HG03045 (cell line): ENCODE data around the gene PYGB.
"Not testable (repeated sequence)": the region's sequence is repeated elsewhere in the genome, so short reads cannot be mapped to it uniquely, and the experiment has no call there.

Experiments used
- ATAC-seq: cut with Tn5 transposase; IDR thresholded peaks from one replicate; pipeline ENCODE4 v1.9.1; 2021; ENCODE audit warnings: mild to moderate bottlenecking, moderate library complexity; ENCODE audit not compliant: unreplicated experiment

The PYGB gene

DNA sequence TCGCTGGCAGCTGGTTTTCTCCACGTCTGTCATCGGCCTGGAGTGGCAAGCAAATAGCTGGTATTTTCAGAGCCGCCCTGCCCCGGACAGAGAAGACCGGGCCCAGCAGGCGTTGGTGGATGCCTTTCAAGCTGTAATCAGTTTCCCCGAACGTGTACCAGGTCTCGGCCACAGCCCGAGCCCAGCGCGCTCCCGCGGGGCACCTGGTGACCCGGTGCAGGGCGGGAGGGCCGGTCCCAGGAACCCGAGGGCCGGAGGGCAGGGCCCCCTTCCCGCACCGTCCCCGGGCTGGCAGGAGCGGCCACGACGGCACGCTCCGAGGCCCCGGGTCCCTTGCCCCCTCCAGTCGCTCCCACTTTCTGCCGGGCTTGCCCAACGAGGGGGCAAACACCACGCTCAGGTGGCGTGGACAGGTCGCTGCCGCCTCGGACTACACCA, 348 bp upstream of the PYGB start:
- ATAC-seq, result peak; percentile 33

DNA sequence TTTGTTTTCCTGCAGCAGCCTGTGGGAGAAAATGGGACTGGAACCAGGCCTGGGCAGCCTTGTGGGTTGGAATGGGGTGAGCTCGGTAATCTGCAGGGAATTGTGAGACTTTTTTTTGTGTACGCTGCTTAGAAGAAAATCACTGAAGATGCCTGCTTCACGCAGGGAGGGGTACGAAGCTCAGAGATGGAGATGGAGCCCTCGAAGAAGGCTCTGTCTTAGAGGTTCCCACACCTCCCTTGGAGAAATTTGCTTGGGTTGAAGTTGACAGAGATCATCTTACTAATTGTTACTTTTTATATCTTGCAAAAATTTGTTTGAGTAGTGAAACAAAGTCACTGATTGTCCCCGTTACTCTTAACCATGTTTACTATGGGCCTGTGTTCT, 894 bp downstream of the PYGB start:
- ATAC-seq, result no peak

DNA sequence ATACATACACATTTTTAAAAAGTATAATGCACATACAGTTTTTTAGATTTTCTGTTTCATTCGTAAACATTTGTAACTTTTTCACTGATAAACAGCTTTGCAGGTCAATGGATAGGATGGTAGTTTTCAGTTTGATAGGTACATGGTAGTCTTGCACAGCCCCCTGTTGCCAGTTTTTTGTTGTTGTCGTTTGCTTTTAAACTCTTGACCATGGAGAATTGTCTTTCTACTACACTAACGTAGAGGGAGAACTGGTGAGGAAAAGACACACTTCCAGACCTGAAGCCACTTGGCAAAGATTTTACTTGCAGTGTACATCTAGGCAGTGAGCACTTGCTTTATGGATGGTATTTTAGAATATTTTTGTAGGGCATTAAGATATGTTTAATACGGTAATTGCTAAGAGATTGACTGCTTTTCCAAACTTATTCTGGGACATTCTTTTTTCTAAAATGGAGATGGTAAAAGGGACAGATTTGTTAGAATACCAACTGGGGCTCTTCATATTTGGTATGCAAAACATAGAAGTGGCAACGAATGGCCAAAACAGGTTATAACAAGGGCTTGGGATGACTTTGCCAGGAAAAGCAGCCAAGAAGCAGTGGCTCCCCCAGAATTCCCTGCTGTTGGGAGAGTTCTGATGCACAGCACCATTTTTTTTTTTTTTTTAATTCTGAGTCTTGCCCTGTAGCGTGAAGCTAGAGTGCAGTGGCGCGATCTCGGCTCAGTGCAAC, 1.5 kb downstream of the PYGB start:
- ATAC-seq, result no peak

DNA sequence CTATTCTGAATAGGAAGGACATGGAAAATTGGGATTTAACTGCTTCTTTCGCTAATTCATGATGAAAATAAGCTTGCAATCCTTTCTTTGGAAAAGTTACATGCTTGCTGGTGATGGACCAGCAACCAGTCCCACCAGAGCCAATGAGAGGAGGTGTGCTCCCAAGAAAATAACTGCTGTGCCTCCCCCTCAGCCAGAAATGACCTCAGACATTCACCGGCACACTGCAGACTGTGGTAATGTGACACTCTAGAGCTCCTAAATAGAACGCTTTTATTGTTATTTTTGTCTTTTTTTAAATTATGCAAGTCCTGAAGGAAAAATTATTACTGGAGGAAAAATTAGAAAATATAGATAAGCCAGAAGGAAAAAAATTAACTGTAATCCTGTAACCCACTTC, 2.6 kb downstream of the PYGB start:
- ATAC-seq, result no peak

DNA sequence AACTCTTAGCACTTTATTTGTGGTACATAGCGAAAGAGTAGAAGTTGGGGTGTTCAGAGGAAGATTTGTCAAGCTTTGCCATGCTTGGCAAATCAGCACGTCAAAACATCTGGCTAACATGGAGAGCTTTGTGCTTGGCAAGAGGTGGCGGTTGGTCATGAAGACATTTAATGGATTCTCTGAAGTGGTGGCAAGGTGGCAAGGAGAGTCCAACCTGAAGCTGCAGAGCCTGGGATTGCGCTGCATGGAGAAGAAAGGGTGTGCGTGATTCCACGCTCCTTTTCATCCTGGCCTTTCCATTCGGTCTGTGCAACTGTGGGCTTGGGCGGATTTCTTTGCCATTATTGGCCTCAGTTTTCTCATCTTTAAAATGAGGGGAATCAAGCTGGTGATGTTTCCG, 3.1 kb downstream of the PYGB start:
- ATAC-seq, result no peak

DNA sequence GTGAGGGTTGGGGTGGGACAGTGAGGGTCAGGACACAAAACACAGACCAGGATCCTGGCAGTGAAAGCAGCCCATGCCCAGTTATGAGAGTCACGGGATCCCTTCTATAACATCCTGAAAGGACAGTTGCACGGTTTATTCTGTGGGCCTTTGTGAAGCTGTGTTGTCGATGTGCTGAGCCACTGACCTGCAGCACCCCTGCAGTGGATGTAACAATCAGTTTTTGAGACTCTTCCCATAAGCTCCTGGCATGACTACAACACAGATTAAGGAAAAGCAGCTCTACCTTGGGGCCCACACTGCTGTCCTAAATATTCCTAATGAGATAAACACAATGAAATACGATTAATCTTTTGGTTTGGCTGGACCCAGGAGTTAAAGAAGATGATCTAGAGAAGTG, 3.7 kb downstream of the PYGB start:
- ATAC-seq, result no peak

DNA sequence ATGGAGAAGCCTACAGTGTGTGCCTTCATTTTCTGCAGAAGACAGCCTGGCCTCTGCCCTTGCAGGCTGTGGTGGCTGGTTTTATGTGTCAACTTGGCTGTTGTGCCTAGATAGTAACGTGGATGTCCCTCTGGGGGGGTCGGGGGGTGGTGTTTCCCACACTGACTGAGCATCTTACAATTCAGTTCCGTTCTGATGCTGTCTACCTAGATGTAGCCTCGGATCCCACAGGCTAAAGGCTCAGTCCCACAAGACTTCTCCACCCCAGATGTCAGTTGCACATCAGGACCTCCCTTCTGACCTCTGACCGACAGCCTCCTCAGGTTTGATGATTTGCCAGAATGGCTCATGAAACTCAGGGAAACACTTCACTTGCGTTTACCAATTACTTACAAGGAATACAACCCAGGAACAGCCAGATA, 4.4 kb downstream of the PYGB start:
- no peak for ATAC-seq

DNA sequence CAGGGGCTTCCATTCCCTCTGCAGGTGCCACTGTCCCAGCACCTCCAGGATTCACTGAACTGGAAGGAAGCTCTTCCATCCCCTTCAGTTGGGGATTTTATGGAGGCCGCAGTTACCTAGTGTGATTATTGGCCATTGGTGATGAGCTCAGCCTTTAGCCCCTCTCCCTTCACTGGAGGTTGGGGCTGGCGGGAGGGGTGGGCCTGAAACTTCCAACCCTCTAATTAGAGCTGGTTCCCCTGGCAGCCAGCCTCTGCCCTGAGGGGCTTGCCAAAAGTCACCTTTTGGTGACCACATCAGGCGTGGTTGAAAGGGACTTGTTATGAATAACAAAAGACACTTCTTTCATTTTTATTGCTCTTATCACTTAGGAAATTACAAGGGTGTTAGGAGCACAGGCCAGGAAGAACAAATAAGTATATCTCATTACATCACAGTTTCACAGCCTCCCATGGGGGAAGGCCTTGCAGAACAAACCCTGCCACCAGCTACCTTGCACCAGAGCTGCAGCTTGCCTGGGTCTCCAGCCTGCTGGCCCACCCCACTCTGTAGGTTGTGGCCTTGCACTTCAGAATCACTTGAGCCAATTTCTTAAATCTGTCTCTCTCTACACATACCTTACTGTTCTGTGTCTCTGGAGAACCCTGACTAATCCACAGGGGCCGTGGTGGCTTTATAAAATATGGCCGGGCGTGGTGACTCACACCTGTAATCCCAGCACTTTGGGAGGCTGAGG, 5.0 kb downstream of the PYGB start:
- ATAC-seq, result no peak

DNA sequence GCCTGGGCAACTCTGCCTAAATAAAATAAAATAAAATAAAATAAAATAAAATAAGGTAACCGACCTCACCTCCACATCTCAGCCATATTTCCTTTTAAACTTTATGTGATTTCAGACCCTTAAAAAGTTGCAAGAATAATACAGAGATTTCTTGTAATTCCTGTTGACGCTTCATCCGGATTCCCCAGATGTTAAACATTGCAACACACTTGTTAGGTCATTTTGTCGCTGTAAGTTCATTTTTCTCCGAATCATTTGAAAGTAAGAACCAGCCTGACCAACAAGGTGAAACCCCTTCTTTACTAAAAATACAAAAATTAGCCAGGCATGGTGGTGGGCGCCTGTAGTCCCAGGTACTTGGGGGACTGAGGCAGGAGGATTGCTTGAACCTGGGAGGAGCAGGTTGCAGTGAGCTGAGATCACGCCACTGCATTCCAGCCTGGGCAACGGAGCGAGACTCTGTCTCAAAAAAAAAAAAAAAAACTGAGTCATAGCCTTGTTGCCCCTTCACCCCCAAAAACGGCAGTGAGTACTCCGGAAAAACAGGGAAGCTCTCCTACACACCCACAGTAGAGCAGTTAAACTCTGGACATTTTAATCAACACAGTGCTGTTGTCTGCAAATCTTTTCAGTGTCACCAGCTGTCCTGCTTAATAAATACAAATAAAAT, 5.9 kb downstream of the PYGB start:
- no peak for ATAC-seq

DNA sequence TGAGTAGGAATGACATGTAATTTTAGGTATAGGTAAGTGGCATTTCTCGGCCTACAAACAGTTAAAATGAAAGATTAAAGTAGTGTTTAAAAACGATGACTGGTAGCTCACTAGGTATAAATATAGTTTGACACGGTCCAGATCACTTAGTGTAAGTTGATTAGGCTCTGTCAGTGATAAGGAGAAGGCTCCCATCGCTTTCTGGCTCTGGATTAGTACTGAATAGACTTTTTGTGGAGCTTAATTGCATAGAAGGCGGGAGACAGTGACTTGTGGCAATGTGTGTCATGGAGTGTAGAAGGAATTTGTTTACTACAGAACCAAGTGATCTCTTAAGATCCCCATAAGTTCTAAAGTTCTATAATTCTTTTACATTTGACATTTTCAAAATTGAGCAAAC, 6.7 kb downstream of the PYGB start:
- no peak for ATAC-seq

DNA sequence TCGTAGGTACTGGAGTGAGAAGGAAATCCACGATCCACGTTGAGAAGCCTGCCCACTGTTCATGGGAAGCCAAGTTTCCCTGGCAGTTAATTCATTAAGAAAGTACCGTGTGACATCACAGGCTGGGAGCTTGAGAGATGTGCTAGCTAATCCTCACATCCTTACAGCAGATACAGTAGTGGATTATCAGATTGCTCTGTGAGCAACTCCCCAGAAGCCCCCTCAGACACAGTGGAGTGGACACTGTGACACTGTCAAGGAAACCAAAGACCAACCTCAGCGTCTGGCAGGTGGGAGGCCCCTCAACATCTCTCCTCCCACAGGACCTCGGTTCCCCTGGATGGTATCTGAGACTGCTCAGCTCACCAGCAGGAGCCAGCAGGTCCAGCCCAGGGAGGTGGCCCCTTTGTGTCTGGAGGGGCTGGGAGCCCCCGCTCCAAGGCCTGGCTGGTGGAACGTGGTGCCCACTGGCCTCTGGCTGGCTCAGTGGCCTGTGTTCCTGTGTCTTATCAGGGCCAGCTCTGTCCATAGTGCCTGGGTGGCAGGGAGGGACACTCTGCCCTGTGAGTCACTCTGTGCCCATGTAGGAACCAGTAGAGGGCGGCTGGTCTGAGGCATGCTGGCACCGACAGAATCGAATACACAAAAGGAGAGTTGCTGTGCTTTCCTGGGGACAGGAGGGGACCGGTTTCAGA, 7.2 kb downstream of the PYGB start:
- no peak for ATAC-seq

DNA sequence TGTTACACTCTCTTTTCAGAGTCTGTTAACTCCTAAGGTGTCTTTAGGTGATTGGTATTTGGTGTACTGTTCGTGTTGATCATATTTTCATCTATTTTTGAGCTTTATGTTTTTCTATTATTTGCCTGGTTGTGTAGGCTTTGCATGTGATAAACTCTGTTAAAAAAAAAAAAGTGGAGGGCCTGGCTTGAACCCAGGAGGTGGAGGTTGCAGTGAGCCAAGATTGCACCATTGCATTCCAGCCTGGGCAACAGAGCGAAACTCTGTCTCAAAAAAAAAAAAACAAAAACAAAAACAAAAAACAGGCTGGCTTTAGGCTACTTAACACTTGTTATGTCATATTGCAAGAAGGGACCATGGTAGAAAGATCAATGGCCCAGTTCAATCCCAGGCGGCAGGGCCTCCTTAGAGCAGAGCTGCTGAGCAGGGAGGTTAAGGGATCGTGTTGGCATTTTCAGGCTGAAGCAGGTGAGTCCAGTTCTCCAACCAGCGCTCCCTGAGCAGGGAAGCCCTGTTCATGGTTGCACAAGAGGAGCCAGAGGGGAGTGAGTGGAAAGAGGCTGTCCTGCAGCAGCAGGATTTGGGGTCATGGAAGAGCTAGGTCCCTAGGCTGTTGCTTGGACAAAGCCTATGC, 8.5 kb downstream of the PYGB start:
- ATAC-seq, result no peak

DNA sequence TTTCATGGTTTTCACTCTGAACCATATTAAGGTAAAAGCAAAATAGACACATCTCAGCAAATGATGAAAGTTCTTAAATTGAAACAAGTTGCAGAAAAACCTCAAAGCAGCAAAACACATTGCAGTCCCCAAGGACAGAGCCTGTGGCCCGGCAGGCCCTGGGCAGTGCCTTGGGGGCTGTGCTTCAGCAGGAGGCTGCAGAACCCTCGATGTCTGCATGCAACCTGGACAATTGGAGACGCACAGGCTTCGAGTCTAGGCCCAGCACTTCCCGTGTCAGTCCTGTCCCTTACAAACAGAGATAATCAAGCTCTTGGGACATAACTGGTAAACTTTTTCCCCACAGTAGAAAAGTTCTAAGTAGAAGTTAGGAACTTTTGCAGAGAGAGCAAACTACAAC, 9.2 kb downstream of the PYGB start:
- ATAC-seq, result no peak

DNA sequence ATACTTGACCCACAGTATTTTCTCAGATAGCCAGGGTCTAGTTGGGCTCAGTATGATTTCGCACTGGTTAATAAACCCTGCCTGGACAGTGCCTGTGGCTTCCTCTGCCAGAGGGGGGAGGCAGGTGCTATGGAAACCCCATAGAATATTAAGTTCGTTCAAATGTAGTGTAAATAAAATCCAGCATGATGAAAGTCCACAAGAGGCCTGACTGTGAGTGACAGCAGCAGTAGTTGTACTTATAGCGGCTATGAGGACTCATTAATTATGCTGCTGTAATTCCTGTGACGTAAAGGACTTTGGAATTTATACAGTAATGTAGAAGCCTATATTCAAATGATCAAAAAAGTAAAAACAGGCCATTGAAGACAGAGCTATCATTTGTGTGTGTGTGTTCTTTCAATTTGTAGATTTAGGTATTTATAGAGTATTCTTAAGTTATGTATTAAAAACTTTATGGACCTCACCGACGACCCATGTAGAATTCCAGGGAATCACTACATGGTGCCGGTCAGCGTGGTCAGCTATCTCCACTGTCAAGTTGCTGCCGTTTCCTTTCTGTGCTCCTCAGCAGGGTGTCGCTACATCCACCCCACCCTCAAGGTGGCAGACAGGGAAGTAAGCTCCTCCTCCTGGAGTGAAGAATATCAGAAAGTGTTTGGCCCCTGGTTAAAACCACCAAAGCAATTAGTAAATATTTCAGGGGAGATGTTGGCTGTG, 10.0 kb downstream of the PYGB start:
- ATAC-seq, result no peak

DNA sequence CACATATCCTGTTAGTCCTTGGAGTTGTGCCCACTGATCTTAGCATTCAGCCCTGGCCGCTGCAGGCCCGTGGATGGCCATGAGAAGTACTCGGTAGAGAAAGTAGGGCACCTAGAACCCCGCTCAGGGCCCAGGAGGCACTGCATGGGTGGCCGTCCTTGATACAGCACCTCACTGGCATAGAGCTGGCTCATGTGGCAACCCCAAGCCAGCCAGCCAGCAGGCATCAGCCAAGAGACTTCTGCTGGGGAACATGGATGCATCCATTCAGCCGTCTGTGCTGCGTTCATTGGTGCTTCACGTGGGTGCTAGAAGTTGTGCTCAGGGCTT, 10.6 kb downstream of the PYGB start:
- no peak for ATAC-seq

DNA sequence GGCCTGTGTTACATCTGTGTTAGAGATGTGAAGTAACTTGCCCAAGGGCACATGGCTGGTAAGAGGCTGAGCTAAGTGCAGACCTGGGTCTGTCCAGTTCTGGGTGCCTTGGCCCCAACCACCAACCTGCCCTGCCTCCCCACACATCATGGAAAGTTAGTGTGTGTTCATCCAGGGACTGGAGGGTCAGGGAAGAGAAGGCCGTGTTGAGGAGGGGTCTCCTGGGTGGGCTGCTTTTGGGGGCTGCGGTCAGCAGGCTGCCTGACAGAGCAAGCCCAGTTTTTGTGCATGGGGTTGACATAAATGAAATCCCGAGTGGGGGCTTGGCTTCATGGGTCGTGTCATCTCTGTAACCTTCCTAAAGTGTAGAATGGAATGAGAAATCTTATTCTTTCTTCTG, 10.9 kb downstream of the PYGB start:
- no peak for ATAC-seq

DNA sequence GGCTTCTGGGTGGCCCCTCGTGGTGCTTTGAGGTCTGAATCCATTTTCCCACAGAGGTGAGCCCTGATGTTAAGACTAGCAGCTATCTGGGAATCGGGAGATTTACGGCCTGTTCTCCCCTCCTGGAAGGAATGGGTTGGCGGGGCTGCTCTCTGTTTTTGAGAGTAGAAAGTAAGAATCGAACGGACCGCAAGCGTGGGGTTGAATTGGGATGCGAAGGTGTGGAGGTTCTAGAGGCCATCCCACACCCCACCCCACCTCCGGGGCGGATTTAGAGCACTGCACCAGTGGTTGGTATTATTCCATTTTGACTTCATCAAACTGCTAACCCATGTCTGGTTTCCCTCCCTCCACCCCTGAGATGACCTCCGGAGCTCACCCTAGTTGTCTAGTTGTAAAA, 11.5 kb downstream of the PYGB start:
- no peak for ATAC-seq

DNA sequence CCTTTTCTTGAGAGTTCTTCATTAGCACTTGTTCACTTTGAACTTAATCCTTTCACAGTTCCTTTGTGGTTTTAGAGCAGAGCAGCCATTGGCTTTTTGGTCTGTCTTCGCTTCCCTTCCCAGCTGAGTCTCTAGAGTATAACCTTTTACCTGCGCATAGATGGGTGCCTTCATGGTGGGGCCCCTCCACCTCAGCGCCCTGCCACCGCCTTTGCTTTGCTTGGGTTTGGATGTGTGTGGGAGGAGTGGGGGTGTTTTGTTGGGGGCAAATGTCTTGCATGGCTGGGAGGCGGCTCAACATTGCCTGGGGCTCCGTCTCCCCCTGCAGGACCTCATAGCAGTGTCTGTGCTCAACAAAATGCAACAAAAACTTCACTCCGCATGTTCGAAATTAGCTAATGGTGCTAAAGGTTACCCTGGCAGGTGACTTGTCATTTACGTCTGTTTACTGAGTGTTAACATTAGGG, 11.9 kb downstream of the PYGB start:
- no peak for ATAC-seq

DNA sequence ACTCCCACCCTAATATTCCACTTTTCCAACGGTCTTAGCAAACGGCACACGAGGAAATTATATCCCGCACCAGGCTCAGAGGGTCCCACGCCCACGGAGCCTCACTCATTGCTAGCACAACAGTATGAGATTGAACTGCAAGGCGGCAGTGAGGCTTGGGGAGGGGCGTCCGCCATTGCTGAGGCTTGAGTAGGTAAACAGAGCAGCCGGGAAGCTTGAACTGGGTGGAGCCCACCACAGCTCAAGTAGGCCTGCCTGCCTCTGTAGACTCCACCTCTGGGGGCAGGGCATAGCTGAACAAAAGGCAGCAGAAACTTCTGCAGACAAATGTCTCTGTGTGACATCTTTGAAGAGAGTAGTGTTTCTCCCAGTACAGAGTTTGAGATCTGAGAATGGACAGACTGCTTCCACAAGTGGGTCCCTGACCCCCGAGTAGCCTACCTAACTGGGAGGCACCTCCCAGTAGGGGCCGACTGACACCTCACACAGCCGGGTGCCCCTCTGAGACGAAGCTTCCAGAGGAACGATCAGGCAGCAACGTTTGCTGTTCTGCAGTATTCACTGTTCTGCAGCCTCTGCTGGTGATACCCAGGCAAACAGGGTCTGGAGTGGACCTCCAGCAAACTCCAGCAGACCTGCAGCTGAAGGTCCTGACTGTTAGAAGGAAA, 13.0 kb downstream of the PYGB start:
- not testable (repeated sequence) for ATAC-seq
